Measurements from ENCODE around the gene TMEM186.

GRCh38 chr16:8773537-8773936 is 23.9 kb downstream of the TMEM186 start:
- no peak for TF ChIP-seq POLR2A (IDR thresholded peaks at IDR 0.05)
- TF ChIP-seq CTCF (IDR thresholded peaks at IDR 0.05) = no peak

Data from adrenal gland (tissue), 5 donors.